ENCODE data around the gene SUMO4. TPM values are rescaled to one million over a fixed set of nuclear protein-coding genes. Genes with fewer than 3 reads are reported as not detected.

Gene SUMO4
- polyA plus RNA-seq, 1 of the 3 experiments (the other 2 are of a cell fraction): not detected

- no peak for TF ChIP-seq CTCF (IDR thresholded peaks at IDR 0.05)
- TF ChIP-seq USF2 (IDR thresholded peaks at IDR 0.05; ENCODE audit: borderline replicate concordance, low read depth, low read length): no peak
- no peak for TF ChIP-seq EP300 (IDR thresholded peaks at IDR 0.05; ENCODE audit: borderline replicate concordance in 1 of 2, low read depth in 1 of 2, low read length in 1 of 2)
- TF ChIP-seq RCOR1 (IDR thresholded peaks at IDR 0.05; ENCODE audit: low read length): no peak
These were observed 35.5 kb upstream of the SUMO4 start (continued) for GRCh38 chr6:149364557-149364956.

GRCh38 chr6:149365197-149365596 lies 34.9 kb upstream of the SUMO4 start:
- CTCF ChIA-PET: no interaction called here
- Histone ChIP-seq H3K79me2 (ENCODE audit: insufficient read depth) (peaks cover 100% of the 10 kb centered on the region), H3K9me3 (no peaks in the 10 kb centered on the region), H3K4me1 (ENCODE audit: control insufficient read depth in 1 of 2, insufficient read depth in 2 of 2, low read depth in 1 of 2, low read length in 1 of 2) (peaks cover 0 to 2% of the 10 kb centered on the region in 2 experiments; a peak in 2 of 4 replicates), H3K27me3 (ENCODE audit: insufficient read depth) (no peaks in the 10 kb centered on the region), H4K20me1 (ENCODE audit: insufficient read depth) (peaks cover 98% of the 10 kb centered on the region), H3K36me3 (replicated peaks in 1 of 2; ENCODE audit: control insufficient read depth in 1 of 2, insufficient read depth in 2 of 2, low read length in 1 of 2) (peaks cover 5 to 12% of the 10 kb centered on the region in 2 experiments), H3K4me3 (ENCODE audit: low read depth in 2 of 2, low read length in 1 of 2) (no peak overlapping the region), H3K4me2 (no peak overlapping the region), H3K9ac (no peak overlapping the region), H3F3A (replicated peaks; ENCODE audit: insufficient read depth) (peaks cover 4% of the 10 kb centered on the region), H2AFZ (ENCODE audit: low read depth) (no peak overlapping the region), H3K9me2 (no peaks in the 10 kb centered on the region), H3K27ac (ENCODE audit: low read depth in 2 of 2, low read length in 1 of 2) (no peak overlapping the region)
- TF ChIP-seq FOXJ3 (CRISPR knock-in tag; IDR thresholded peaks at IDR 0.05) (no peak), MXI1 (IDR thresholded peaks at IDR 0.05; ENCODE audit: low read depth, low read length) (no peak), YY1 (IDR thresholded peaks at IDR 0.05; ENCODE audit: low read depth) (no peak), GABPA (IDR thresholded peaks at IDR 0.05; ENCODE audit: low read depth) (no peak), SIN3A (IDR thresholded peaks at IDR 0.05; ENCODE audit: borderline replicate concordance, low read depth, low read length) (no peak)
- DNase-seq: no peak
- POLR2A ChIA-PET: no interaction called here

- H3K9me3 ChIP-seq: no peaks in the 10 kb centered on the region
- peaks cover 6 to 13% of the 10 kb centered on the region in 2 experiments for H3K36me3 ChIP-seq (replicated peaks in 1 of 2; ENCODE audit: control insufficient read depth in 1 of 2, insufficient read depth in 2 of 2, low read length in 1 of 2)
- peaks cover 0 to 2% of the 10 kb centered on the region in 2 experiments; a peak in 2 of 4 replicates for H3K4me1 ChIP-seq (ENCODE audit: control insufficient read depth in 1 of 2, insufficient read depth in 2 of 2, low read depth in 1 of 2, low read length in 1 of 2)
- H3K4me3 ChIP-seq (ENCODE audit: low read depth in 2 of 2, low read length in 1 of 2): no peak overlapping the region
- H2AFZ ChIP-seq (ENCODE audit: low read depth): no peak overlapping the region
- ChIA-PET POLR2A (no interaction called here), CTCF (no interaction called here)
- no peak for TF ChIP-seq GATA2 (CRISPR knock-in tag; IDR thresholded peaks at IDR 0.05)
- no peak for TF ChIP-seq EP300 (IDR thresholded peaks at IDR 0.05; ENCODE audit: borderline replicate concordance in 1 of 2, low read depth in 1 of 2, low read length in 1 of 2)
- TF ChIP-seq, protein P1, sequence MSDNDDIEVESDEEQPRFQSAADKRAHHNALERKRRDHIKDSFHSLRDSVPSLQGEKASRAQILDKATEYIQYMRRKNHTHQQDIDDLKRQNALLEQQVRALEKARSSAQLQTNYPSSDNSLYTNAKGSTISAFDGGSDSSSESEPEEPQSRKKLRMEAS (IDR thresholded peaks at IDR 0.05; ENCODE audit: low read depth): no peak
- peaks cover 8% of the 10 kb centered on the region for H3F3A ChIP-seq (replicated peaks; ENCODE audit: insufficient read depth)
- DNase-seq: no peak
- H3K4me2 ChIP-seq: no peak overlapping the region
- no peak overlapping the region for H3K27ac ChIP-seq (ENCODE audit: low read depth in 2 of 2, low read length in 1 of 2)
- H3K79me2 ChIP-seq (ENCODE audit: insufficient read depth): peaks cover 100% of the 10 kb centered on the region
- 96% methylated on average over 4 of the region's 4 CpGs for WGBS (ENCODE audit: low lambda C conversion rate)
- H3K9ac ChIP-seq: no peak overlapping the region
- no peaks in the 10 kb centered on the region for H3K9me2 ChIP-seq
- peaks cover 91% of the 10 kb centered on the region for H4K20me1 ChIP-seq (ENCODE audit: insufficient read depth)
- H3K27me3 ChIP-seq (ENCODE audit: insufficient read depth): no peaks in the 10 kb centered on the region
These were observed 33.7 kb upstream of the SUMO4 start for GRCh38 chr6:149366267-149366921.
